Superior temporal gyrus (tissue), 1 donor: ENCODE results near the gene MAP3K20.
"Not testable (repeated sequence)": the region's sequence is repeated elsewhere in the genome, so short reads cannot be mapped to it uniquely, and the experiment has no call there.

Source experiments
- DNase-seq: peaks from one replicate; pipeline ENCODE4 v3.0.0-alpha.2; 2016; ENCODE audit errors: extremely low spot score

Gene MAP3K20

GRCh38 chr2:173075781-173076580 is at the start of gene MAP3K20:
Gene MAP3K20, plus strand, starts transcription at chr2:173075846. Its CDS starts 15,186 bp downstream, at chr2:173091032.
- DNase-seq: no peak

- no peak for DNase-seq
These were observed 49.2 kb upstream of the MAP3K20 start for GRCh38 chr2:173026479-173026878.

GRCh38 chr2:173027181-173028128 is 48.2 kb upstream of the MAP3K20 start:
- DNase-seq: peak; percentile 95

GRCh38 chr2:173028141-173028540 is 47.5 kb upstream of the MAP3K20 start:
- DNase-seq: peak; percentile 57

- DNase-seq: peak; percentile 77
These were observed 47.0 kb upstream of the MAP3K20 start for GRCh38 chr2:173028671-173029070.

GRCh38 chr2:173030561-173031490 is 44.8 kb upstream of the MAP3K20 start:
- DNase-seq: no peak

GRCh38 chr2:173032032-173032431 is 43.6 kb upstream of the MAP3K20 start:
- no peak for DNase-seq

- DNase-seq: no peak
These were observed 42.6 kb upstream of the MAP3K20 start for GRCh38 chr2:173033084-173033483.

- DNase-seq: no peak
These were observed 41.5 kb upstream of the MAP3K20 start for GRCh38 chr2:173034143-173034542.

- DNase-seq: no peak
These were observed 38.2 kb upstream of the MAP3K20 start for GRCh38 chr2:173037245-173038120.

GRCh38 chr2:173038257-173038656 is 37.4 kb upstream of the MAP3K20 start:
- DNase-seq: not testable (repeated sequence)

GRCh38 chr2:173040729-173041128 is 34.9 kb upstream of the MAP3K20 start:
- DNase-seq: no peak

- no peak for DNase-seq
These were observed 32.2 kb upstream of the MAP3K20 start for GRCh38 chr2:173043476-173043875.

- no peak for DNase-seq
These were observed 31.6 kb upstream of the MAP3K20 start for GRCh38 chr2:173043897-173044519.

- DNase-seq: no peak
These were observed 31.0 kb upstream of the MAP3K20 start for GRCh38 chr2:173044686-173045085.

GRCh38 chr2:173045181-173045580 is 30.5 kb upstream of the MAP3K20 start:
- no peak for DNase-seq

- DNase-seq: no peak
These were observed 27.1 kb upstream of the MAP3K20 start for GRCh38 chr2:173048522-173048896.

- DNase-seq: no peak
These were observed 26.6 kb upstream of the MAP3K20 start for GRCh38 chr2:173048897-173049661.

- DNase-seq: no peak
These were observed 25.8 kb upstream of the MAP3K20 start for GRCh38 chr2:173049831-173050230.
